Activated T-cell treated with anti-CD3 and anti-CD28 coated beads, Interleukin-2, amount 50 U/mL, for 72 hours (primary cell): Measurements from ENCODE around the gene KDM1B. TPM values are rescaled to one million over a fixed set of nuclear protein-coding genes. Genes with fewer than 3 reads are reported as not detected.
"Not testable (repeated sequence)": the region's sequence is repeated elsewhere in the genome, so short reads cannot be mapped to it uniquely, and the experiment has no call there.

ENCODE experiments used
- ATAC-seq, 2 donors: fragments of 150-1000 bp; cut with Tn5 transposase; replicated peaks in 1 of 2; 2 replicates each; pipeline ENCODE4 v1.10.0; 2021; ENCODE audit warnings: moderate library complexity in 2 of 2, mild to moderate bottlenecking in 1 of 2
- DNase-seq, 2 donors: peaks; one replicate each; pipeline ENCODE4 v3.0.0; 2021 to 2022; ENCODE audit warnings: mixed read lengths in 1 of 2
- H3K27ac Mint-ChIP-seq: one replicate; pipeline ENCODE4 v1.8.0; 2022; ENCODE audit warnings: mild to moderate bottlenecking, moderate library complexity, mixed read lengths
- H3K27me3 Mint-ChIP-seq: one replicate; pipeline ENCODE4 v1.8.0; 2022; ENCODE audit warnings: low read depth, mixed read lengths
- H3K36me3 Mint-ChIP-seq, 2 donors: one replicate each; pipeline ENCODE4 v1.8.0; 2022; ENCODE audit warnings: mixed read lengths in 2 of 2, mild to moderate bottlenecking in 1 of 2; ENCODE audit not compliant: insufficient read depth in 2 of 2
- H3K4me1 Mint-ChIP-seq: one replicate; pipeline ENCODE4 v1.8.0; 2022; ENCODE audit warnings: low read depth, mixed read lengths
- H3K4me3 Mint-ChIP-seq, 2 donors: one replicate each; pipeline ENCODE4 v1.8.0; 2022; ENCODE audit warnings: mild to moderate bottlenecking in 2 of 2, mixed read lengths in 2 of 2, moderate library complexity in 2 of 2
- H3K9me3 Mint-ChIP-seq, 2 donors: one replicate each; pipeline ENCODE4 v1.8.0; 2022; ENCODE audit warnings: mixed read lengths in 2 of 2
- total RNA-seq, 2 donors: library from RNA; stranded (reverse); gene quantifications; one replicate each; pipeline ENCODE4 v1.2.3, GENCODE V29; 2022

Gene KDM1B
- total RNA-seq, 2 donors from 2014 or later, result 9.9 to 12.2 TPM

GRCh38 chr6:18228590-18228989 lies 73.4 kb downstream of the KDM1B start:
- H3K4me3 Mint-ChIP-seq, ATAC-seq, H3K27ac Mint-ChIP-seq, H3K4me1 Mint-ChIP-seq, DNase-seq, H3K27me3 Mint-ChIP-seq: not testable (repeated sequence)
- H3K36me3 Mint-ChIP-seq, result peaks cover 42 to 56% of the 10 kb centered on the region in 2 donors
- H3K9me3 Mint-ChIP-seq, result peaks cover 11% of the 10 kb centered on the region in 2 donors

GRCh38 chr6:18231856-18232255 lies 76.6 kb downstream of the KDM1B start:
- not testable (repeated sequence) for H3K4me1 Mint-ChIP-seq, H3K27ac Mint-ChIP-seq, H3K27me3 Mint-ChIP-seq, ATAC-seq, DNase-seq, H3K4me3 Mint-ChIP-seq
- Mint-ChIP-seq H3K36me3 (peaks cover 53 to 77% of the 10 kb centered on the region in 2 donors), H3K9me3 (peaks cover 16 to 20% of the 10 kb centered on the region in 2 donors)

GRCh38 chr6:18233770-18234169 lies 78.5 kb downstream of the KDM1B start:
- DNase-seq, H3K27ac Mint-ChIP-seq, H3K27me3 Mint-ChIP-seq, H3K4me3 Mint-ChIP-seq, ATAC-seq, H3K4me1 Mint-ChIP-seq: not testable (repeated sequence)
- Mint-ChIP-seq H3K9me3 (peaks cover 16 to 20% of the 10 kb centered on the region in 2 donors), H3K36me3 (peaks cover 52 to 86% of the 10 kb centered on the region in 2 donors)

GRCh38 chr6:18234564-18234963 lies 79.3 kb downstream of the KDM1B start:
- ATAC-seq (no peak), DNase-seq (no peak)
- Mint-ChIP-seq H3K27ac (peak overlapping the region; percentile 2), H3K4me1 (peaks cover 8% of the 10 kb centered on the region), H3K4me3 (no peak overlapping the region), H3K9me3 (peaks cover 16 to 19% of the 10 kb centered on the region in 2 donors), H3K36me3 (peaks cover 47 to 80% of the 10 kb centered on the region in 2 donors), H3K27me3 (no peaks in the 10 kb centered on the region)

GRCh38 chr6:18235524-18235923 lies 80.3 kb downstream of the KDM1B start:
- peaks cover 43 to 73% of the 10 kb centered on the region in 2 donors for H3K36me3 Mint-ChIP-seq
- no peak overlapping the region for H3K4me3 Mint-ChIP-seq
- ATAC-seq, result no peak
- H3K4me1 Mint-ChIP-seq, result peaks cover 8% of the 10 kb centered on the region
- H3K27ac Mint-ChIP-seq, result peak overlapping the region; percentile 33
- no peak for DNase-seq
- peaks cover 16 to 17% of the 10 kb centered on the region in 2 donors for H3K9me3 Mint-ChIP-seq
- H3K27me3 Mint-ChIP-seq, result no peaks in the 10 kb centered on the region

GRCh38 chr6:18237167-18237566 lies 81.9 kb downstream of the KDM1B start:
- Mint-ChIP-seq H3K9me3 (peaks cover 8 to 14% of the 10 kb centered on the region in 2 donors), H3K27me3 (no peaks in the 10 kb centered on the region), H3K4me1 (peaks cover 21% of the 10 kb centered on the region), H3K4me3 (no peak overlapping the region), H3K27ac (peak overlapping the region; percentile 60), H3K36me3 (peaks cover 29 to 66% of the 10 kb centered on the region in 2 donors)
- ATAC-seq, result no peak
- no peak for DNase-seq

- ATAC-seq (no peak), DNase-seq (no peak)
- no peak overlapping the region for H3K4me3 Mint-ChIP-seq
- peaks cover 16 to 60% of the 10 kb centered on the region in 2 donors for H3K36me3 Mint-ChIP-seq
- no peaks in the 10 kb centered on the region for H3K27me3 Mint-ChIP-seq
- no peaks in the 10 kb centered on the region for H3K9me3 Mint-ChIP-seq
- H3K27ac Mint-ChIP-seq, result no peak overlapping the region
- peaks cover 41% of the 10 kb centered on the region for H3K4me1 Mint-ChIP-seq
Measured at GRCh38 chr6:18240230-18240629, 85.0 kb downstream of the KDM1B start.

GRCh38 chr6:18241208-18242038 lies 86.2 kb downstream of the KDM1B start:
- no peaks in the 10 kb centered on the region for H3K9me3 Mint-ChIP-seq
- no peaks in the 10 kb centered on the region for H3K27me3 Mint-ChIP-seq
- ATAC-seq, result peak; percentile 47 to 52
- H3K27ac Mint-ChIP-seq, result peak overlapping the region; percentile 45
- peak overlapping the region in 1 of 2 donors; percentile 31 for H3K4me3 Mint-ChIP-seq
- peaks cover 20 to 58% of the 10 kb centered on the region in 2 donors for H3K36me3 Mint-ChIP-seq
- H3K4me1 Mint-ChIP-seq, result peaks cover 53% of the 10 kb centered on the region
- DNase-seq, result no peak

- ATAC-seq (no peak), DNase-seq (no peak)
- H3K9me3 Mint-ChIP-seq, result no peaks in the 10 kb centered on the region
- no peaks in the 10 kb centered on the region for H3K27me3 Mint-ChIP-seq
- peak overlapping the region; percentile 45 for H3K27ac Mint-ChIP-seq
- peak overlapping the region; percentile 31 for H3K4me3 Mint-ChIP-seq
- H3K36me3 Mint-ChIP-seq, result peaks cover 22 to 63% of the 10 kb centered on the region in 2 donors
- H3K4me1 Mint-ChIP-seq, result peaks cover 61% of the 10 kb centered on the region
Measured at GRCh38 chr6:18242062-18242851, 87.0 kb downstream of the KDM1B start.

- peak; percentile 54 to 68 for ATAC-seq
- Mint-ChIP-seq H3K27ac (no peak overlapping the region), H3K4me3 (no peak overlapping the region), H3K27me3 (no peaks in the 10 kb centered on the region), H3K36me3 (peaks cover 20 to 61% of the 10 kb centered on the region in 2 donors), H3K9me3 (no peaks in the 10 kb centered on the region), H3K4me1 (peaks cover 67% of the 10 kb centered on the region)
- DNase-seq, result no peak
Measured at GRCh38 chr6:18243302-18243893, 88.2 kb downstream of the KDM1B start.

GRCh38 chr6:18244251-18244650 lies 89.0 kb downstream of the KDM1B start:
- DNase-seq (no peak), ATAC-seq (no peak)
- peaks cover 71% of the 10 kb centered on the region for H3K4me1 Mint-ChIP-seq
- no peaks in the 10 kb centered on the region for H3K9me3 Mint-ChIP-seq
- H3K27me3 Mint-ChIP-seq, result no peaks in the 10 kb centered on the region
- H3K27ac Mint-ChIP-seq, result no peak overlapping the region
- H3K4me3 Mint-ChIP-seq, result no peak overlapping the region
- H3K36me3 Mint-ChIP-seq, result peaks cover 24 to 69% of the 10 kb centered on the region in 2 donors

- DNase-seq (no peak), ATAC-seq (no peak)
- H3K9me3 Mint-ChIP-seq, result no peaks in the 10 kb centered on the region
- H3K4me3 Mint-ChIP-seq, result no peak overlapping the region
- peak overlapping the region; percentile 74 for H3K27ac Mint-ChIP-seq
- peaks cover 25 to 74% of the 10 kb centered on the region in 2 donors for H3K36me3 Mint-ChIP-seq
- H3K4me1 Mint-ChIP-seq, result peaks cover 78% of the 10 kb centered on the region
- no peaks in the 10 kb centered on the region for H3K27me3 Mint-ChIP-seq
Measured at GRCh38 chr6:18245079-18245478, 89.9 kb downstream of the KDM1B start.

- Mint-ChIP-seq H3K9me3 (no peaks in the 10 kb centered on the region), H3K4me3 (peak overlapping the region in 1 of 2 donors; percentile 28), H3K36me3 (peaks cover 25 to 74% of the 10 kb centered on the region in 2 donors), H3K27ac (peak overlapping the region; percentile 74), H3K4me1 (peaks cover 78% of the 10 kb centered on the region), H3K27me3 (no peaks in the 10 kb centered on the region)
- ATAC-seq, result peak; percentile 69 to 84
- DNase-seq, result peak; percentile 55 to 56
Measured at GRCh38 chr6:18245642-18246041, 90.4 kb downstream of the KDM1B start.
